GM18868 (cell line): ENCODE measurements around the gene MCEE.
"Not testable (repeated sequence)": the region's sequence is repeated elsewhere in the genome, so short reads cannot be mapped to it uniquely, and the experiment has no call there.

Experiments
- ATAC-seq: cut with Tn5 transposase; IDR thresholded peaks from one replicate; pipeline ENCODE4 v1.9.1; 2021; ENCODE audit warnings: mild to moderate bottlenecking, moderate library complexity; ENCODE audit not compliant: unreplicated experiment

The MCEE gene

DNA sequence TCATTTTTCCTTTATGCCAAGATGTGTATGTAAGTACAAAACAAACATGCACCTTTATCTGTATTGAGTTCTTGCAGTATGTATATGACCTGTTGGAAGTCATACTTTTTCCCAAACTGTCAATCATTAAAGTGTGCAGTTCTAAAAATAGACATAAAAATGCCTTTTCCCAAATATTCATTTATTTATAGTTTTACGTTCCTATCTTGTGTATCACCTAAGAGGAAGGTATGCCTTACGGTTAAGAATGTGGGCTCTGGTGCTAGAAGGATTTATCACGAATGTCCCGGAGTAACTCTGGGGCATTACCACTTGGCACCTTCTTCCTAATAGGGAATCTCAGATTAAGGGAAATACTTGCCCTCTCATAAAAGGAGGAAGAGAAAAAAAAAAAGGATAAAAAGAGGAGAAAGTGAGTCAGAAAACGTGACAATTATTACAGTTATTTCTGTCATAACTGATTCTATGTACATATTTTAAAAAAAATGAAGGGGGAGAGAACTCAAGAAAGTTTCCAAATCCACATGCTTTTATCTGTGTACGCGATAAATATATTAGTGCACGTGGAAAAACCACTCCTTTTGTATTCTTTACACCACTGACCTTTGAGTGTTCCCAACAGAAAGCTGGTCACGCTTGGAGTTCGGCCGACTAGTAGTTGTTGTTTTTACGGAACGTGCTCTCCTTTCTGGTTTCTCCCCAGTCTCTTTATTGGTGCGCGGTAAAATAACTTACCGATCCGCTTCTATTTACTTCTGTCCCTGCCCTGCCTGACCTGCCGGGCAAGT is 721 bp downstream of the MCEE start:
- ATAC-seq: no peak

DNA sequence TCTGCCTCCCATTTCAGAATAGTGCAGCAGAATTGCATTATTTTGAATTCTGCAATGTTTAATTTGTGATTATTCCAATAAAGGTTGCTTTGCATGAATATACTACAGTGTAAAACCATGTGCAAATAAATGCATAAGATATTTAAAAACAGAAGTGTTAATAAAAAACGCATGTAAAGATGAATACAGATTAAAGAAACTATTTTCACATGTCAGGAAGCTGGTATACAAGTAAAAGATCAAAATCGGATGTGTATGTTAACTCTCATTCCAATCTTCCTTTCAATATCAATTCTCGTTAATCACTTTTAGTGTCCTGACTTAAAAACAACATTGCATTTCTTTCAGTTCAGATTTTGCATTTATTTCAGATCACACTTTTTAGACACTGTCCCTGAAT is 3.1 kb downstream of the MCEE start:
- no peak for ATAC-seq

DNA sequence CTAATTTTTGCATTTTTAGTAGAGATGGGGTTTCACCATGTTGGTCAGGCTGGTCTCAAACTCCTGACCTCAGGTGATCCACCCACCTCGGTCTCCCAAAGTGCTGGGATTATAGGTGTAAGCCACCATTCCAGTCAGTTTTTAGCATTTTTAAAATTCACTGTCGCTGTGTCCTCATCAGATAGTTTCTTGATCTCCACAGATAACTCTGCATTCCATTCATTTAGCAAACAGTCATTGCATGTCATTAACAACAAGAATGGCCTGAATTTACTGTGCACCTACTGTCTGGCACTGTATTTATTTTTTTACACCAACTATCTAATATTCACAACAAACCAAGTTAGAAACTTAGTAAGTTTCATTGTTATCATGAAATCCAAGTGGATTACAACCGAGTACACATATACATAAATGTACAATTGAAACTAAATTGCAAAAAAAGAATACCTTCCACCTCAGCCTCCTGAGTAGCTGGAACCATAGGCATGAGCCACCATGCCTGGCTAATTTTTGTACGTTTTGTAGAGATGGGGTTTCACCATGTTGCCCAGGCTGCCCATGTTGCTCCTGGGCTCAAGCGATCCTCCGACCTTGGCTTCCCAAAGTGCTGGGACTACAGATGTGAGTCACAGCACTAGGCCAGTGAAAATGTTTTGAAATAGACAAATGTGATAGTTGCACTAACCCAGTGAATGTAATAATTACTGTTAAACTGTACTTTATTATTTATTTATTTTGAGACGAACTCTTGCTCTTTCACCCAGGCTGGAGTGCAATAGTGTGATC is 4.3 kb downstream of the MCEE start:
- ATAC-seq: no peak

DNA sequence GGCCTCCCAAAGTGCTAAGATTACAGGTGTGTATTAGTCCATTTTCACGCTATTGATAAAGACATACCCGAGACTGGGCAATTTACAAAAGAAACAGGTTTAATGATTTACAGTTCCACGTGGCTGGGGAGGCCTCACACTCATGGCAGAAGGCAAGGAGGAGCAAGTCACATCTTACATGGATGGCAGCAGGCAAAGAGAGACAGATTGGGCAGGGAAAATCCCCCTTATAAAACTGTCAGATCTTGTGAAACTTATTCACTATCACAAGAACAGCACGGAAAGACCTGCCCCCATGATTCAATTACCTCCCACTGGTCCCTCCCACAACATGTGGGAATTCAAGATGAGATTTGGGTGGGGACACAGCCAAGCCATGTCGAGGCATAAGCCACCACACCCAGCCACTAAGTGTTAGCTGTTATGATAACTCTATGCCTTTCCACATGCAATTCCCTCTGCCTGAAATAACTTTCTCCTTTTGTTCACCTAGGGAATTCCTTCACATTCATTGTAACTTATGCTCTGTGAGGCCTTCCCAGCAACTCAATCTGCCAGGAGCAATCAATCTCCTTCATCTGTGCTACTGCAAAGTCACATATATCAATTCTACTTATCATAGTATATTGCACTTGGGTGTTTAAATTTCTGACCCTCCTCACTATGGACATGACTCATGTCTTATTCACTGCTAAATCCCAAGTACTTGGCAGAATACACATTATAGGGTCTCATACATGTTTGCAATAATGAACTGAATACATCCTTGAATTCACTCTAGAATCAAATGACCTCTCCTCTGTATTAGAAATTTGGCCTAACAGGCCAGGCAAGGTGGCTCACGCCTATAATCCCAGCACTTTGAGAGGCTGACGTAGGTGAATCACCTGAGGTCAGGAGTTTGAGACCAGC is 7.4 kb downstream of the MCEE start:
- ATAC-seq: no peak

DNA sequence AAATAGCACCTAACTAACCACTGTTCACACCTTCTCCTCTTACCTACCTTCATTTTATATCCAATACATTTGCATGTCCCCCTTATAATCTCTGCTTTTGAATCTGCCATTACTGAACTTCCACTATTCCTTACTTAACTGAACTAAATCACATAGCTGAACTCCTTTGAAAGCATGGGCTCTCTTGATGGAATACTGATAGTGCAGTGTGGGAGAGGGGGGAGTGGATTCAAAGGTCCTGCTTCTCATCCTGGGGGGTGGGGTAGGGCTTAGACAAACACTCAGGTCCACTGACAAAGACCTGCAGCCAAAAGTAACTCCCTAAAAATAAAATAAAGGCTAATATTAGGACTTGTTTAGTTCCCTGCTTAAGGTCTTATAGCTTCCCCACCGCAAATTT is 8.6 kb downstream of the MCEE start:
- ATAC-seq: no peak

DNA sequence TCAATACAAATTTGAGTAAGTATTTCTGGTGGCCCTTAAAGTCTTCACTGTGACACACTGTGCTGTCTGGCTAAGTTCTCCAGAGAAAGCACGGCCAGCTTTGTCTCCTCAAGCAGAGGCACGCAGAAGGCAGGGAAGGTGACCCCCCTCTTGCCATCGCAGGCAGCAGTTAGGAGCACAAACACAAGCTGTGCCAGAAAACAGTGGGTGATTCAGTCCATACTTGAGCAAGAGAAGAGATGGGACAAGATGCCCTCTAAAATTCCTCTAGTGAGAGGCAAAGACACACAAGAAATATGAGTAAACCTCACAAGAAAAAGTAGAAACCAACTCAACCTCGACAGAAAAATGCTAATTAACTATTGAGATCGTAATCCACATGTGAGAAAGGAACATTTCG is 9.8 kb downstream of the MCEE start:
- no peak for ATAC-seq

DNA sequence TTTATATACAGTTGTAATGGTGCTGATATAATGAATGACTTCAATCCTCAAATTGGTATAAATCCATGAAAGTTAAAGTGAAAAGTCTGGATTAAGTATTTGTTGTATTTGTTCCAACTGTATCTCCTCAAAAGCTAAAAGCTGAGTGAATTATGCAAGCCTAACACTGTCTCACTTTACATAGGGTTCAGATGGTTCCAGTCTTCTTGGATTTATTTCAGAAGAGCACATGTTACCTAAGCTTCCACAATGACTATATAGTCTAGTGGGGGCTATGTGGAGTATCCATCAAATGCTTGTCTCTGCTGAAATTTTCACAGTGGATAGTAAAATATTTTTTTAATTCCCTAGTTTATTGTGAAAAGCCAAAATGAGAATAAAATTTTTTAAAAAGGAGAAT is 13.0 kb downstream of the MCEE start:
- no peak for ATAC-seq

DNA sequence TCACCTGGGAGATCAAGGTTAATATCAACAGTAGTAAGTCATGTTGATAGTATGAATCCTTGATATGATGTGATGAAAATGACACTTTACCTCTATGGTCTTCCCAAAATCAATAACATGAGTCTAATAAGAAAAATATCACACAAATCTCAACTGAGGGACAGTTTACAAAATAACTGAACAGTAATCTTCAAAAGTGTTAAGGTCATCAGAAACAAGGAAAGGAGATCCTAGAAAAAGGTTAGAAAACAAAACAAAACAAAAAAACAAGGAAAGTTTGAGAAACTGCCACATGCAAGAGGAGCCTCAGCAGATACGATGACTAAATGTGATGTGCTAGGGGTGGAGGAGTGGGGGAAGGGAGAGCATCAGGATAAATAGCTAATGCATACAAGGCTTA is 16.2 kb downstream of the MCEE start:
- ATAC-seq: no peak

DNA sequence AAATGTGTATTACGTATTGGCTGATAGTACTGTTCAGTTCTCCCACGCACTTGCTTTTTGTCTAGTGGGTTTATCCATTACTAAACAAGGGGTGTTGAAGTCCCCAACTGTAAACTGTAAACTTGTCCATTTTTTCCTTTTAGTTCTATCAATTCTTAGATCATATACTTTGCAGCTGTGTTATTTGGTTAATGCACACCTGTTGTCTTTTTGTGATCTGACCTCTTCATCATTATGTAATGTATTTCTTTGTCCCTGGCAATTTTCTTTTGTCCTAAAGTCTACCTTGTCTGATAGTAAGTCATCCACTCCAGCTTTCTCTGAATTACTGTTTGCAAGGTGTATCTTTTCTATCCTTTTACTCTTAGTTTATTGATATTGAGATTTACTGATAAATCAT is 21.9 kb downstream of the MCEE start:
- ATAC-seq: no peak

DNA sequence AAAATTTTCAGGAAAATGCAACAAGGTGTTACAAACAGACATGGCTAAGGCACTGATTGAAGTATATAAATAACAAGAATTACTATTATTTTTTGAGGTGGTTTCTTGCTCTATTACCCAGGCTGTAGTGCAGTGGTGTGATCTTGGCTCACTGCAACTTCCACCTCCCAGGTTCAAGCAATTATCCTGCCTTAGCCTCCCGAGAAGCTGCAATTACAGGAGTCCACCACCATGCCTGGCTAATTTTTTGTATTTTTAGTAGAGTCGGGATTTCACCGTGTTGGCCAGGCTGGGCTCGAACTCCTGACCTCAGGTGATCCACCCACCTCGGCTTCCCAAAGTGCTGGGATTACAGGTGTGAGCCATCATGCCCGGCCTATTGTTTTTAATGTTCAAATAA is 23.6 kb downstream of the MCEE start:
- not testable (repeated sequence) for ATAC-seq

DNA sequence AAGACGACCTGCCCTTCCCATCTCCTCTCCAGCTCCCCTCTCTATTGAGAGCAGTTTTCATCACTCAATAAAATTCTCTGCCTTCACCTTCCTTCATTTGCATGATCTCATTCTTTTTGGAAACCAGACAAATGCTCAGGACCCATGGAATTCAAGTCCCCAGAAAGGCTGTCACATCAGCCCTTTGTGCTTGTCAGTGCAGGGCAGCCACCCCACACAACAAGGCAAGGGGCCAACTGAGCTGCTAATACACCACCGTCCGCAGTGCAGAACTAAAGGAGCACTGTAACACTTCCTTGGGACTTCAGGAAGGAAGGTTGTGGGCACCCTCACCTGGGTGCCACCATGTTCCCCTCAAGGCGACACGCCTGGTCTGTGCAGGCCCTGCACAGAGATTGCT is 26.2 kb downstream of the MCEE start:
- ATAC-seq: no peak

DNA sequence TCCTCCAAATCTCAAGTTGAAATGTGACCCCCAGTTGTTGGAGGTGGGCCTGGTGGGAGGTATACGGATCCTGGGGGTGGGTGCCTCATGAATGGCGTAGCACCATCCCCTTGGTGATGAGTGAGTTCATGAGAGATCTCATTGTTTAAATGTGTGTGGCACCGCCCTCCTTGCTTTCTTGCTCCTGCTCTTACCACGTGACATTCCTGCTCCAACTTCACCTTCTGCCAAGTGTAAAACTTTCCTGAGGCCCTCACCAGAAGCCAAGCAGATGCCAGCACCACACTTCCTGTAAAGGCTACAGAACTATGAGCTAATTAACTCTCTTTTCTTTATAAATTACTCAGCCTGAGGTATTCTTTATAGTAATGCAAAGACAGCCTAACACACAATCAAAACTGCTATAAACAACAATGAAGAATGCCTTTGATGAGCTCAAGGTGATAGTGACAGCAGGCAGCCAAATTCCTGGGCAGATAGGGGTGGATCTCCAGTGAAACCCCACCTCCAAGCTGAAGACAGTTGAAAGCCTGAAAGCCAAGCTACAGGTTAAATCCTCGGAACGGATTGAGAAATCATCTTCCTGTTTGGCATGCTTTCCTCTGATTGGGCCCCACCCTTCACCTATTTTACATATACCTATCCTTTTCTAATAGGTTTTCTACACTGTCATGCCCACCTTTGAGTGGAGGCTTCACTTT is 26.9 kb downstream of the MCEE start:
- ATAC-seq: no peak

DNA sequence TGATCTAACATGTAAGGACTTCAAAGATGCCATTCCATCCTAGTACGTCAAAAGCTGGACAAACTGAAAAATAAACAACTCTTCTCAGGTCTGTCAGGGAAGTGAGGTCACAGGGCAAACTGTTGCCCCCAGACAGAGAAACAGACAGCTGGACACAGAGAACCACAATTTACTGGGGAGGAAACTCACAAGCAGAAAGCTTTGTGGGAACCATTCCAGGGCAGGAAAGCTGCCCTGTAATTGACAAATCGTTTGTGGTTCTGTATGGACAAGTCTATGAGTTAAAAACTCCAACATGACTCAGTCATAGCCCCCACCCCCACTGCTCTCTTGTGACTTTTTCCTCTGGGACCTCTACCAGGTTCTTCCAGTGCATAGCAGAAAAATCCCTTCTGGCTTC is 28.4 kb downstream of the MCEE start:
- ATAC-seq: no peak

DNA sequence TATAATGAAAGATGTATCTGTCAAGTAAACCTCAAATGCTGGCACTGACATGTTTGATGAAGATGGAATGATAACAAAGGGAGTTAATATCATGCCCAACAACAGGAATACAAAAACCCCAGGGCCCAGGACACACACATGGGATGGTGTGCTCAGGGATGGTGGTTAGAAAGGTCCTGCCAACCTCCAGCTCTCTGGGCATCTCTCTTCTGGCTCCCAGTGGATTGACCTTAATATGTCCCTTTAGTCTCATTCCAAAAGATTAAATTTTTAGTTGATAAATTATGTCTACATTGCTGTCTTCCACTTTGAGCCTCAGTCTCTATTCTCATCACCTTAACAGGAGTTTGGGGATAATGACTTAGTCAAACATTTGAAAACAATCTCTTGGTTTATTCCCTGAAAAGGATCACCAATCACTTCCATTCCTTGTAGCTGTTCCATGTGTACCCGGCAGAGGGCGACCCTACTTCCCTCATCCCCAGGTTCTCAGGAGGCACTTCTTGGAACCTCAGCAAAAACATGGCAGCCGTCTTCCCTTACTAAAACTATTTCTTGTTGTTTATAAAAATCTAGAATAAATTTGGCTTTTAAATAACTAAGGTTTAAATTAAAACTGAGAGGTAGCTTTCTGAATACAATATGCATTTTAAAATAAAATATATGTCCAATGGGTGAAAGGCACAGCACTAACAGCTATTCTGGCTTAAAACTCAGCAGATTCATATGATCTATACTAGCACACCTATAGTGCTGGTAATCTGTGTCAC is 29.6 kb downstream of the MCEE start:
- peak; percentile 61 for ATAC-seq

DNA sequence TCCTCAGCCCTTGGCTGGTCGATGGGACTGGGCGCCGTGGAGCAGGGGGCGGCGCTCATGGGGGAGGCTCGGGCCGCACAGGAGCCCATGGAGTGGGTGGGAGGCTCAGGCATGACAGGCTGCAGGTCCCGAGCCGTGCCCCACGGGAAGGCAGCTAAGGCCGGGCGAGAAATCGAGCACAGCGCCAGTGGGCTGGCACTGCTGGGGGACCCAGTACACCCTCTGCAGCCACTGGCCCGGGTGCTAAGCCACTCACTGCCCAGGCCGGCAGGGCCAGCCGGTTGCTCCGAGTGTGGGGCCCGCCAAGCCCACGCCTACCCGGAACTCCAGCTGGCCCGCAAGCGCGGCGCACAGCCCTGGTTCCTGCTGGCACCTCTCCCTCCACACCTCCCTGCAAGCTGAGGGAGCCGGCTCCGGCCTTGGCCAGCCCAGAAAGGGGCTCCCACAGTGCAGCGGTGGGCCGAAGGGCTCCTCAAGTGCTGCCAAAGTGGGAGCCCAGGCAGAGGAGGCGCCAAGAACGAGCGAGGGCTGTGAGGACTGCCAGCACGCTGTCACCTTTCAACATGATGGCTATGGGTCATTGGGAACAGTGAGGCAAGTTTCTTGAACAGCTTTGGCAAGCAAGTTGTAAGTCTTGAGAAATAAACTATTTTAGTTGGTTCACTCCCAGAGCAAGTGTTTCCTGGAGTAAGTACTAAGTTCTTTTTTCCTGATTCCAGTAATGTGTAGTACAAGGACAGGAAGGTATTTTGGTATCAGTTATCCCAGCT is 37.4 kb downstream of the MCEE start:
- ATAC-seq: not testable (repeated sequence)

DNA sequence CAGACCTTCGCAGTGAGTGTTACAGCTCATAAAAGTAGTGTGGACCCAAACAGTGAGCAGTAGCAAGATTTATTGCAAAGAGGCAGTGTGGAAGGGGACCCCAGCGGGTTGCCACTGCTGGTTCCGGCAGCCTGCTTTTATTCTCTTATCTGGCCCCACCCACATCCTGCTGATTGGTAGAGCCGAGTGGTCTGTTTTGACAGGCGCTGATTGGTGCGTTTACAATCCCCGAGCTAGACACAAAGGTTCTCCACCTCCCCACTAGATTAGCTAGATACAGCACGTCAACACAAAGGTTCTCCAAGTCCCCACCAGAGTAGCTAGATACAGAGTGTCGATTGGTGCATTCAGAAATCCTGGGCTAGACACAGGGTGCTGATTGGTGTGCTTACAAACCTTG is 38.2 kb downstream of the MCEE start:
- not testable (repeated sequence) for ATAC-seq

DNA sequence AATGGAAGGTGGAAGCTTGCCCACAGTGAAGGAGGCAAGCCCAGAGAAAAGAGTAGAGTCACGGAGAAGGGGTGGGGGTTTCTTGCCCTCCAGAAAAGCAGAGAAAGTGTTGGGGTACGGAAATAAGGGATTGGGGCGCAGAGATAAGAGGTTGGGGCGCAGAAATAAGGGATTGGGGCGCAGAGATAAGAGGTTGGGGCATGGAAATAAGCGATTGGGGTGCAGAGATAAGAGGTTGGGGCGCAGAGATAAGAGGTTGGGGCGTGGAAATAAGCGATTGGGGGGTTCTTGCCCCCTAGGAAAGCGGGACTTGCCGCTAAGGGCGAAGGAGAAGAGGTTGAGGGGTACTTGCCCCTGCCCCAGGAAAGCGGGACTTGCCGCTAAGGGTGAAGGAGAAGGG is 40.6 kb downstream of the MCEE start:
- not testable (repeated sequence) for ATAC-seq

DNA sequence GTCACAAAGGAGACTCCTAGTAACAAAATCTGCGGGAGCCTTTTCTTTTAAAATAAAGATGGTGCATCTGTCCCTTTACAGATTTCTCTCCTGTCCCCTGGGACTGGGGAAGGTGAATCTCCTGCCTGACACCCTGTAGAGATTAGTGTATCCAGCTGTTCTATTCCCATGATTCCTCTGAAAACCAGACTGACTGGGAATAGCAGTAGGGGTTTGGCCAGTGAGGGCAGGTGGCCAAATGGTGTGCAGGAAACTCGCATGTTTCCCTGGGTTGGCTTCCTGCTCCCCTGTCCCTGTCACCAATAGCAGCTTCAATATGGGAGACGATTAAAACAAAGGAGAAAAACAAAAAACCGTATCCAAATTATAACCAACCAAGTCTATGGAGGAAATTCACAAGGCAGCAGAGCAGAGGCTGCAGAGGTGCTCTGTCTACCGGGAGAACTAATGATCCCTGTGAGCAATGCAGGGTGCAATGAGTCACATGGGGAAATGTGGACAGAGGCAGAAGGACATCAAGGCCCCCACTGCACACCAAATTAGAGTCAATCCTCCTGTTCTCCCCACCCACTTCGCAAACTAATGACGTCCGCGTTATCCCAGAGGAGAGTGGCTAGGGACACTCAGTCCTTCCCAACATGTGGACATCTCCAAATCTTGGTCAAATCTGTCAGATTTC is 44.6 kb downstream of the MCEE start:
- ATAC-seq: not testable (repeated sequence)
